NCI-H2171 treated with DMSO at 0.1 percent for 48 hours (cell line): ENCODE results near the gene UGT1A5.

Source experiments
- DNase-seq: peaks from one replicate; lab custom pipeline; 2025; lab: John Stamatoyannopoulos, UW

The UGT1A5 gene

GRCh38 chr2:233712611-233713261 is at the start of gene UGT1A5:
TSS of gene UGT1A5 (plus strand) at chr2:233712907. CDS start at chr2:233712992, 85 bp downstream.
- no peak for DNase-seq

GRCh38 chr2:233663911-233664310 is 48.8 kb upstream of the UGT1A5 start:
- DNase-seq, result no peak

GRCh38 chr2:233668605-233669260 is 44.0 kb upstream of the UGT1A5 start:
- DNase-seq, result no peak

GRCh38 chr2:233671290-233672161 is 41.2 kb upstream of the UGT1A5 start, which contains the start of gene UGT1A9:
TSS of gene UGT1A9 (plus strand) at chr2:233671898. CDS start at chr2:233671935, 37 bp downstream.
- no peak for DNase-seq

GRCh38 chr2:233672886-233673285 is 39.8 kb upstream of the UGT1A5 start:
- DNase-seq, result no peak

- DNase-seq, result no peak
These were observed 38.8 kb upstream of the UGT1A5 start for GRCh38 chr2:233673896-233674295.

GRCh38 chr2:233674314-233674713 is 38.4 kb upstream of the UGT1A5 start:
- DNase-seq, result no peak

GRCh38 chr2:233674995-233675394 is 37.7 kb upstream of the UGT1A5 start:
- DNase-seq, result peak; percentile 73

GRCh38 chr2:233676046-233676445 is 36.7 kb upstream of the UGT1A5 start:
- no peak for DNase-seq

GRCh38 chr2:233679196-233679595 is 33.5 kb upstream of the UGT1A5 start:
- DNase-seq, result no peak

- DNase-seq, result no peak
These were observed 32.2 kb upstream of the UGT1A5 start for GRCh38 chr2:233680361-233681045.

GRCh38 chr2:233681521-233682099 is 31.1 kb upstream of the UGT1A5 start, which contains the start of gene UGT1A7:
TSS of gene UGT1A7 (plus strand) at chr2:233681901. CDS start at chr2:233681938, 37 bp downstream.
- DNase-seq, result no peak

GRCh38 chr2:233684640-233685039 is 28.1 kb upstream of the UGT1A5 start:
- no peak for DNase-seq

- DNase-seq, result no peak
These were observed 25.8 kb upstream of the UGT1A5 start for GRCh38 chr2:233686928-233687327.

GRCh38 chr2:233688341-233688740 is 24.4 kb upstream of the UGT1A5 start:
- DNase-seq, result no peak

GRCh38 chr2:233689031-233689430 is 23.7 kb upstream of the UGT1A5 start:
- no peak for DNase-seq

GRCh38 chr2:233689501-233689900 is 23.2 kb upstream of the UGT1A5 start:
- no peak for DNase-seq

- DNase-seq, result no peak
These were observed 22.3 kb upstream of the UGT1A5 start for GRCh38 chr2:233690444-233690843.

- DNase-seq, result peak; percentile 13
These were observed 21.0 kb upstream of the UGT1A5 start for GRCh38 chr2:233691443-233692433.

- no peak for DNase-seq
These were observed 20.1 kb upstream of the UGT1A5 start, which contains the start of gene UGT1A6 for GRCh38 chr2:233692648-233693047. TSS of gene UGT1A6 (plus strand) at chr2:233692890. CDS start at chr2:233693005, 115 bp downstream.
